C4-2B (cell line): ENCODE results near the gene MYH13.

ENCODE experiments used
- H3K27ac ChIP-seq: fragments of 450-650 bp; 2 replicates; pipeline ENCODE4 v1.5.1; 2017
- ZFX ChIP-seq: fragments of 450-650 bp; IDR thresholded peaks from 2 replicates; pipeline ENCODE4 v1.6.1; 2017
- TF ChIP-seq, protein P1 (sequence below): fragments of 450-650 bp; conservative IDR thresholded peaks from 2 replicates; pipeline ENCODE4 v1.5.1; 2017; ENCODE audit warnings: mild to moderate bottlenecking

Gene MYH13

DNA sequence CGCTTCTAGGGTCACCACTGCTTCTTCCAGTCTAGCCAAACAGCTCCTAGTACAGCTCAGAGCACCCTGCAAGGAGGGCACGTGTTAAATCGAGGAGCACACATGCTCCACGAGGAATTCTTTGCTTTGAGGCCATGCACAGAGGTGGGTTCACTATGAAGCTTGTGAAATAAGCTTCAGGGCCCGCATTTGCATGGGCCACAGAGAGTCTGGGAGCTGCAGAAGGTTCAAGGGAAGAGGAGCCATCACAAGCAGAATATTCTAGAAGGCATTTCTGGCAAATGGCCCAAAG lies 55.3 kb downstream of the MYH13 start:
- H3K27ac ChIP-seq, result no peak overlapping the region
- TF ChIP-seq ZFX, result no peak
- TF ChIP-seq, protein P1, sequence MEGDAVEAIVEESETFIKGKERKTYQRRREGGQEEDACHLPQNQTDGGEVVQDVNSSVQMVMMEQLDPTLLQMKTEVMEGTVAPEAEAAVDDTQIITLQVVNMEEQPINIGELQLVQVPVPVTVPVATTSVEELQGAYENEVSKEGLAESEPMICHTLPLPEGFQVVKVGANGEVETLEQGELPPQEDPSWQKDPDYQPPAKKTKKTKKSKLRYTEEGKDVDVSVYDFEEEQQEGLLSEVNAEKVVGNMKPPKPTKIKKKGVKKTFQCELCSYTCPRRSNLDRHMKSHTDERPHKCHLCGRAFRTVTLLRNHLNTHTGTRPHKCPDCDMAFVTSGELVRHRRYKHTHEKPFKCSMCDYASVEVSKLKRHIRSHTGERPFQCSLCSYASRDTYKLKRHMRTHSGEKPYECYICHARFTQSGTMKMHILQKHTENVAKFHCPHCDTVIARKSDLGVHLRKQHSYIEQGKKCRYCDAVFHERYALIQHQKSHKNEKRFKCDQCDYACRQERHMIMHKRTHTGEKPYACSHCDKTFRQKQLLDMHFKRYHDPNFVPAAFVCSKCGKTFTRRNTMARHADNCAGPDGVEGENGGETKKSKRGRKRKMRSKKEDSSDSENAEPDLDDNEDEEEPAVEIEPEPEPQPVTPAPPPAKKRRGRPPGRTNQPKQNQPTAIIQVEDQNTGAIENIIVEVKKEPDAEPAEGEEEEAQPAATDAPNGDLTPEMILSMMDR, result peak; percentile 73

DNA sequence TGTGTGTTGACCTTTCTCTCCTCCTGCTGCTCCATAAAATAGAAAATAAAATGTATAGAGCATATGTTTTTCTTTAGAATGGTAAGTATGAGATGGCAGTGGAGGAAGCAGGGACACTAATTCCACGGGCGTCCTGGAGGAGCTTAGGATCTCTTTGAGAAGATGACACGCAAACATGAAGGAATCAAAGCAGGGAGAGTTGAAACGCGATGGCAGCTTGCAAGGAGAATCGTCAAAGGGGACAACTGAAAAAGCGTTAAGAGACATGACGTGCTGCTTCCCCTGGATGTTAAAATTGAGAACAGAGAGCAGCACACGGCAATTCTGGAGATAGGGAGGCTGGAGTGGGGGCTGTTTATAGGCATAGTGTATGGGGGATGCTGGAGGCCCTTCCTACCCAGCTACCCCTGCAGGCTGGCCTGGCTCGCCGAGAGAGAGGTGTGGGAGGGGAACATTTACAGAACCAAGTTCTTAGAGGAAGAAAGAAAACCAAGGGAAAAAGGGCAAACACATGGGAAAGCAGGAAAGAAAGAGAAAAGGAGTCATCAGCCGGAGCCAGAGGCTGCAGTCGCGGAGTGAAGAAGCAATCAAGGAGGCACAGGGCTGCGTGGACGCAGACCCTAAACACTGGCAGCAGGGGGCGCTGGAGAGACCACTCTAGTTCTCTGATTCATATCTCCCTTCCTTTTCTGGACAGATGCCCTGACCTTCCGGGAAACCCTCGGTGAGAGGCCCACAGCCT lies 55.8 kb downstream of the MYH13 start:
- TF ChIP-seq, protein P1, result peak; percentile 92
- no peak for TF ChIP-seq ZFX
- no peak overlapping the region for H3K27ac ChIP-seq

GRCh38 chr17:10314329-10314728 lies 58.5 kb downstream of the MYH13 start:
- H3K27ac ChIP-seq, result no peak overlapping the region
- no peak for TF ChIP-seq ZFX
- TF ChIP-seq, protein P1, result no peak

GRCh38 chr17:10313037-10313672 lies 59.7 kb downstream of the MYH13 start:
- TF ChIP-seq, protein P1, result no peak
- TF ChIP-seq ZFX, result no peak
- H3K27ac ChIP-seq, result no peak overlapping the region

DNA sequence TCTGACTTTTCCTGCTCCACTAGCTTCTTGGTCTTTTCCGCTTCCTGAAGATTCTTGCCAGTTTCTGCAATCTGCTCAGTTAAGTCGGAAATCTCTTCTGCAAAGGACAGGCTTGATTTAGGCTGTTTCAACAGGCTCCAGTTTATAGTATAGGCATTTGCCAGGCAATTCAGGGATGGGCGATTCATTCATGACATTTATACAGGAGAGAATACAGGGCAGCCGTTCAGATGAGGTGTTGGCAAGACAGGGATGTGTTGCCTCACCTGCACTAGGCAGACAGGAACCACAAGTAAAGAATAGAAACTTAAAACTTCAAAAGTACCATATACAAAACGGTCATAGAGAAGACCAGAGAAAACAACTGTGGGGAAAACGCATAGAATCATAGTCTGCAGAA lies 61.7 kb downstream of the MYH13 start:
- no peak for TF ChIP-seq ZFX
- TF ChIP-seq, protein P1, result no peak
- peak overlapping the region; percentile 47; the same call in 1 of the 2 replicates for H3K27ac ChIP-seq

DNA sequence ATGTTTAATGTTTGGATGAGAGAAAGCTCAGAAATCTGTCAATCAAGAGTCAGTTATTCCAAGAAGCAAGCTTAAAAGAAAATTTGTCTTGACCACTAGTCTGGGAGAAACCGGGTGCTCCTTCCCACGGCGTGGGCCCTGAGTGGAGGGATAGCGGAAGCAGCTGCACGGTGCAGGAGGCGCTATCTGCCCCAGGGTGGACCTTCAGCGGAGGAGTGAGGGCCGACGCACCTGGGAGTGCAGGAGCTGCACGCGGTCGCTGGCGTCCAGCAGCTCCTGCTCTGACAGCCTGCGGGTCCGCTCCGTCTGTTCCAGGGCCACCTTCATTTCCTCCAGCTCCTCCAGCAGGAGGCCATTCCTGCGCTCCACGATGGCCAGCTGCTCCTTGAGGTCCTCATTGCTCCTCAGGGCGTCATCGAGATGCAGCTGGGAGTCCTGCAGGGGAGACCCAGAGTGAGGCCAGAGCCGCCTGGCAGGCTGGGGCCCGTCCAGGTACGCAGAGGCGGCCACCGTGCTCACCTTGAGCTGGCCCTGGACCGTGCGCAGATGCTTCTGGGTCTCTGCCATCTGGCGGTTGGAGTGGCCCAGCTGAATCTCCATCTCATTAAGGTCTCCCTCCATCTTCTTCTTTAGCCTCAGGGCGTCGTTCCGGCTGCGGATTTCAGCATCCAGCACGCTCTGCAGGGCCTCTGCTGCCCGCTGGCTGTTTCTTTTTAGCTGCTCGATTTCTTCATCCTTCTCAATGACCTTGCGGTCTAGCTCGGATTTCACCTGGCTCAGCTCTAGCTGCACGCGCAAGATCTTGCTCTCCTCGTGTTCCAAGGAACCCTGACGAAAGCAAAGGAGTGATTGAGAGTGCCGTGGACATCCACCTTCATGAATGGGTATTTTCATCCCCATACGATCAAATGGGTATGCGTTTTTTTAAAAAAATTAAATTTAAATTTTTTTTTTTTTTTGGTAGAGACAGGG lies 63.5 kb downstream of the MYH13 start:
- H3K27ac ChIP-seq, result no peak overlapping the region; the same call in 1 of the 2 replicates
- TF ChIP-seq ZFX, result no peak
- TF ChIP-seq, protein P1, result no peak
